B cell (primary cell): Measurements from ENCODE around the gene CTDNEP1. TPM values are rescaled to one million over a fixed set of nuclear protein-coding genes. Genes with fewer than 3 reads are reported as not detected.

ENCODE experiments used
- ATAC-seq: fragments of 200-7000 bp; cut with Tn5 transposase; one replicate; pipeline ENCODE4 v1.10.0; 2021; ENCODE audit warnings: low read depth, mild to moderate bottlenecking, moderate number of reproducible peaks, moderate library complexity
- CTCF ChIA-PET: fragments of 350-600 bp; sonication (Branson Sonifier 250); formaldehyde crosslinking; loops from one replicate; lab custom pipeline; 2021; ENCODE audit warnings: antibody characterized with exemption, inconsistent platforms; lab: Charles Lee
- POLR2A ChIA-PET: fragments of 350-600 bp; sonication (Branson Sonifier 250); formaldehyde crosslinking; loops from one replicate; lab custom pipeline; 2021; ENCODE audit warnings: antibody characterized with exemption; lab: Charles Lee
- DNase-seq: peaks from one replicate; pipeline ENCODE4 v3.0.0; 2013
- H2AFZ ChIP-seq: 2 replicates; pipeline ENCODE4 v1.6.1; 2012; ENCODE audit warnings: mild to moderate bottlenecking, low read depth, low read length; ENCODE audit not compliant: insufficient read depth, poor library complexity, severe bottlenecking
- H3K27ac ChIP-seq, 2 donors: 1 replicate in 1 of 2; 2 replicates in 1 of 2; pipeline ENCODE4 v1.5.1; 2012 to 2013; ENCODE audit warnings: low read length in 2 of 2, mild to moderate bottlenecking in 2 of 2, moderate library complexity in 1 of 2
- H3K27me3 ChIP-seq, 4 experiments: fragments of 200-600 bp in 1 of 4; sonication (generic) in 1 of 4; replicated peaks in 1 of 4; 1 replicate in 2 of 4; 2 replicates in 2 of 4; pipeline versions ENCODE4 v1.6.1 to v1.7.0; 2013 to 2016; ENCODE audit warnings: low read length in 3 of 4, mild to moderate bottlenecking in 2 of 4, mixed read lengths in 1 of 4, moderate library complexity in 1 of 4; ENCODE audit not compliant: insufficient read depth in 4 of 4, control insufficient read depth in 3 of 4; ENCODE audit errors: control extremely low read depth in 1 of 4
- H3K36me3 ChIP-seq, 2 experiments: replicated peaks in 1 of 2; 1 replicate in 1 of 2; 2 replicates in 1 of 2; pipeline versions ENCODE4 v1.6.1 to v1.7.1; 2013; ENCODE audit warnings: low read length in 1 of 2; ENCODE audit not compliant: insufficient read depth in 2 of 2, control insufficient read depth in 1 of 2; ENCODE audit errors: control extremely low read depth in 1 of 2, extremely low read depth in 1 of 2
- H3K4me1 ChIP-seq, 2 donors: fragments of 200-600 bp in 1 of 2; sonication (generic) in 1 of 2; 1 replicate in 1 of 2; 2 replicates in 1 of 2; pipeline versions ENCODE4 v1.5.1 to v1.6.1; 2013 to 2017; ENCODE audit warnings: low read length in 2 of 2; ENCODE audit not compliant: control insufficient read depth in 2 of 2, insufficient read depth in 2 of 2
- H3K4me2 ChIP-seq: replicated peaks from 2 replicates; pipeline ENCODE3; 2012; ENCODE audit warnings: mild to moderate bottlenecking, low read depth, low read length; ENCODE audit not compliant: poor library complexity, severe bottlenecking
- H3K4me3 ChIP-seq, 5 experiments: fragments of 200-600 bp in 1 of 5; sonication (generic) in 1 of 5; 1 replicate in 3 of 5; 2 replicates in 2 of 5; pipeline versions ENCODE4 v1.5.1 to v1.7.0; 2011 to 2016; ENCODE audit warnings: low read length in 4 of 5, mild to moderate bottlenecking in 4 of 5, low read depth in 2 of 5, control low read depth in 1 of 5, moderate library complexity in 1 of 5; ENCODE audit not compliant: insufficient read depth in 1 of 5; ENCODE audit errors: control extremely low read depth in 1 of 5, extremely low read depth in 1 of 5
- H3K79me2 ChIP-seq: fragments of 200-600 bp; sonication (generic); one replicate; pipeline ENCODE4 v1.6.0; 2016; ENCODE audit warnings: low read length; ENCODE audit not compliant: control insufficient read depth, insufficient read depth
- H3K9ac ChIP-seq: fragments of 200-600 bp; sonication (generic); 2 replicates; pipeline ENCODE4 v1.6.1; 2017; ENCODE audit warnings: mild to moderate bottlenecking, low read length, moderate library complexity
- H3K9me3 ChIP-seq, 3 donors: one replicate each; pipeline versions ENCODE4 v1.6.1 to v1.7.1; 2013; ENCODE audit warnings: low read length in 2 of 3; ENCODE audit not compliant: control insufficient read depth in 2 of 3, insufficient read depth in 1 of 3; ENCODE audit errors: control extremely low read depth in 1 of 3
- H4K20me1 ChIP-seq: 2 replicates; pipeline ENCODE4 v1.6.0; 2012; ENCODE audit warnings: mild to moderate bottlenecking, low read length; ENCODE audit not compliant: insufficient read depth, control insufficient read depth, poor library complexity, severe bottlenecking
- H3K27ac Mint-ChIP-seq: one replicate; pipeline ENCODE4 v1.8.0; 2021; ENCODE audit warnings: mixed read lengths
- H3K27me3 Mint-ChIP-seq: one replicate; pipeline ENCODE4 v1.8.0; 2021; ENCODE audit warnings: mixed read lengths
- H3K4me1 Mint-ChIP-seq: one replicate; pipeline ENCODE4 v1.8.0; 2021; ENCODE audit warnings: mixed read lengths
- H3K4me3 Mint-ChIP-seq: one replicate; pipeline ENCODE4 v1.8.0; 2021; ENCODE audit warnings: mixed read lengths
- H3K9me3 Mint-ChIP-seq: one replicate; pipeline ENCODE4 v1.8.0; 2022; ENCODE audit warnings: mixed read lengths; ENCODE audit not compliant: insufficient read depth
- EZH2 ChIP-seq: IDR thresholded peaks from 2 replicates; pipeline ENCODE4 v1.6.1; 2012; ENCODE audit warnings: borderline replicate concordance, low read depth, mild to moderate bottlenecking, moderate library complexity, low read length; ENCODE audit not compliant: insufficient read depth, poor library complexity, severe bottlenecking
- WGBS: methylation state at CpG from one replicate; pipeline ENCODE4 v1.1.5; 2013; ENCODE audit warnings: missing lambda C conversion rate; ENCODE audit not compliant: insufficient coverage; 5-methylcytosine and 5-hydroxymethylcytosine counted together
- intact Hi-C: fragments of 100-400 bp; cut with micrococcal nuclease; formaldehyde crosslinking; loops from one replicate; pipeline ENCODE4 v1.10.0; 2022
- polyA plus RNA-seq: library from polyadenylated mRNA; depleted of rRNA; stranded (reverse); fragments of >200 nt; gene quantifications from 2 replicates; pipeline ENCODE4 v1.2.3, GENCODE V29; 2012
- total RNA-seq, 2 donors: library from RNA; stranded (reverse); fragments of 120-200 nt in 1 of 2; gene quantifications; 1 replicate in 1 of 2; 2 replicates in 1 of 2; pipeline versions ENCODE4 v1.2.3 to v1.2.4, GENCODE V29; 2013 to 2022
- TF ChIP-seq, protein P1 (sequence below): fragments of 200-600 bp; IDR thresholded peaks from one replicate; pipeline ENCODE4 v1.8.0; 2022; ENCODE audit warnings: antibody characterized with exemption, mild to moderate bottlenecking

The CTDNEP1 gene
- total and polyA plus RNA-seq, 2 donors (not counting 1 experiment from before 2014, with no cell fraction given): 125 to 162 TPM

GRCh38 chr17:7224110-7224509 lies 27.4 kb downstream of the CTDNEP1 start:
- 97% methylated on average over 7 of the region's 10 CpGs for WGBS
- intact Hi-C loops: no loop called here
- no peaks in the 10 kb centered on the region for H3K9me3 Mint-ChIP-seq
- DNase-seq (no peak), ATAC-seq (no peak)
- peaks cover 20% of the 10 kb centered on the region for H3K4me1 Mint-ChIP-seq
- Histone ChIP-seq H2AFZ (no peak overlapping the region), H3K27ac (no peak overlapping the region), H3K27me3 (no peaks in the 10 kb centered on the region), H3K4me1 (peaks cover 12 to 19% of the 10 kb centered on the region in 2 donors), H3K9ac (no peak overlapping the region), H4K20me1 (no peaks in the 10 kb centered on the region), H3K4me3 (no peak overlapping the region), H3K4me2 (no peak overlapping the region), H3K9me3 (no peaks in the 10 kb centered on the region), H3K79me2 (peaks cover 2% of the 10 kb centered on the region), H3K36me3 (peaks cover 0 to 62% of the 10 kb centered on the region in 2 experiments)
- TF ChIP-seq, protein P1, sequence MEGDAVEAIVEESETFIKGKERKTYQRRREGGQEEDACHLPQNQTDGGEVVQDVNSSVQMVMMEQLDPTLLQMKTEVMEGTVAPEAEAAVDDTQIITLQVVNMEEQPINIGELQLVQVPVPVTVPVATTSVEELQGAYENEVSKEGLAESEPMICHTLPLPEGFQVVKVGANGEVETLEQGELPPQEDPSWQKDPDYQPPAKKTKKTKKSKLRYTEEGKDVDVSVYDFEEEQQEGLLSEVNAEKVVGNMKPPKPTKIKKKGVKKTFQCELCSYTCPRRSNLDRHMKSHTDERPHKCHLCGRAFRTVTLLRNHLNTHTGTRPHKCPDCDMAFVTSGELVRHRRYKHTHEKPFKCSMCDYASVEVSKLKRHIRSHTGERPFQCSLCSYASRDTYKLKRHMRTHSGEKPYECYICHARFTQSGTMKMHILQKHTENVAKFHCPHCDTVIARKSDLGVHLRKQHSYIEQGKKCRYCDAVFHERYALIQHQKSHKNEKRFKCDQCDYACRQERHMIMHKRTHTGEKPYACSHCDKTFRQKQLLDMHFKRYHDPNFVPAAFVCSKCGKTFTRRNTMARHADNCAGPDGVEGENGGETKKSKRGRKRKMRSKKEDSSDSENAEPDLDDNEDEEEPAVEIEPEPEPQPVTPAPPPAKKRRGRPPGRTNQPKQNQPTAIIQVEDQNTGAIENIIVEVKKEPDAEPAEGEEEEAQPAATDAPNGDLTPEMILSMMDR: no peak
- no peak for TF ChIP-seq EZH2
- no peak overlapping the region for H3K27ac Mint-ChIP-seq
- H3K4me3 Mint-ChIP-seq: no peak overlapping the region
- H3K27me3 Mint-ChIP-seq: no peaks in the 10 kb centered on the region
- POLR2A ChIA-PET: interaction anchor here (0.5 to 1.1 kb wide), 2 partner anchors 10 to 14 kb away, joined by 3 to 4 read pairs; partner anchors contain the start of gene DVL2
- CTCF ChIA-PET: no interaction called here

DNA sequence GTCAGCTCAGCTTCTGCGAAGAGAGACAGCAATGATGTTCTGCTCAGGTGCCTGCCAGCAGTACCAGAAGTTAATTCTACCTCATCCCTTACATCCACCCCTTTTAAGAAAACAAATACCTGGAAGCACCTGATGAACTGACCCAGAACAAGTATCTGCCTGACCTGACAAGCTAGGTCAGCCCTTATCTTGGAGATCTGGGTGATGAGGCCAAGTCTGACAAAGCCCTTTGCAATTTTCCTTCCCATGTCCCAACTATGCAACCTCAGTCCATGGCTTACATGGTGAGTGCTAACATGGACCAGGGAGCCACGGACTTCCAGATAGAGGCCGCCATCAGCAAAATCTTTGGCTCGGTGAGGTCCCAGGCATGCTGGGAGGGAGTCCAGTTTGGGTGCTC lies 28.2 kb downstream of the CTDNEP1 start:
- Histone ChIP-seq H3K4me3 (no peak overlapping the region), H3K9ac (no peak overlapping the region), H3K9me3 (no peaks in the 10 kb centered on the region), H3K4me1 (peaks cover 14 to 23% of the 10 kb centered on the region in 2 donors), H4K20me1 (no peaks in the 10 kb centered on the region), H3K27ac (no peak overlapping the region), H3K36me3 (peaks cover 0 to 55% of the 10 kb centered on the region in 2 experiments), H3K4me2 (no peak overlapping the region), H2AFZ (no peak overlapping the region), H3K27me3 (no peaks in the 10 kb centered on the region), H3K79me2 (peaks cover 7% of the 10 kb centered on the region)
- intact Hi-C loops: no loop called here
- TF ChIP-seq EZH2: no peak
- CTCF ChIA-PET: no interaction called here
- DNase-seq (no peak), ATAC-seq (no peak)
- Mint-ChIP-seq H3K4me3 (no peak overlapping the region), H3K9me3 (no peaks in the 10 kb centered on the region), H3K4me1 (peaks cover 26% of the 10 kb centered on the region), H3K27ac (no peak overlapping the region), H3K27me3 (no peaks in the 10 kb centered on the region)
- POLR2A ChIA-PET: interaction anchor here (0.5 to 1.1 kb wide), 2 partner anchors 11 to 15 kb away, joined by 3 to 4 read pairs; partner anchors contain the start of gene DVL2
- 92% methylated on average over 4 of the region's 4 CpGs for WGBS
